Sigmoid colon (tissue), 4 donors: Measurements from ENCODE around the gene EPM2AIP1.

Experiments
- CTCF ChIP-seq, 4 experiments: fragments of 450-650 bp in 3 of 4; fragments of 200-600 bp in 1 of 4; IDR thresholded peaks; one replicate each; pipeline ENCODE4 v1.5.1; 2016 to 2019; ENCODE audit warnings: antibody characterized with exemption in 4 of 4, mild to moderate bottlenecking in 3 of 4, moderate library complexity in 2 of 4
- EP300 ChIP-seq, 4 donors: sonication (generic); formaldehyde crosslinking; IDR thresholded peaks; one replicate each; pipeline ENCODE4 v1.6.1; 2017; ENCODE audit warnings: antibody characterized with exemption in 4 of 4

- TF ChIP-seq CTCF (IDR thresholded peaks at IDR 0.05) (no peak), EP300 (IDR thresholded peaks at IDR 0.05) (no peak)
Observed at GRCh38 chr3:36964331-36964730, 28.6 kb downstream of the EPM2AIP1 start.
